AG10803 (cell line): ENCODE results near the gene ZNF770.
A peak's percentile ranks its signal among the peaks of the same experiment; 100 is the strongest.
"Not testable (repeated sequence)": the region's sequence is repeated elsewhere in the genome, so short reads cannot be mapped to it uniquely, and the experiment has no call there.

Experiments
- DNase-seq: peaks from one replicate; pipeline ENCODE4 v3.0.0; 2010; ENCODE audit warnings: low read depth
- H3K4me3 ChIP-seq: 2 replicates; pipeline ENCODE4 v1.5.1; 2011; ENCODE audit warnings: mild to moderate bottlenecking, low read length, control low read depth
- TF ChIP-seq, protein P1 (sequence below): conservative IDR thresholded peaks from 2 replicates; pipeline ENCODE4 v1.5.1; 2011; ENCODE audit warnings: mild to moderate bottlenecking, low read length, control low read depth, inconsistent platforms

Gene ZNF770

GRCh38 chr15:34976743-34977142 lies 11.3 kb downstream of the ZNF770 start:
- TF ChIP-seq, protein P1, sequence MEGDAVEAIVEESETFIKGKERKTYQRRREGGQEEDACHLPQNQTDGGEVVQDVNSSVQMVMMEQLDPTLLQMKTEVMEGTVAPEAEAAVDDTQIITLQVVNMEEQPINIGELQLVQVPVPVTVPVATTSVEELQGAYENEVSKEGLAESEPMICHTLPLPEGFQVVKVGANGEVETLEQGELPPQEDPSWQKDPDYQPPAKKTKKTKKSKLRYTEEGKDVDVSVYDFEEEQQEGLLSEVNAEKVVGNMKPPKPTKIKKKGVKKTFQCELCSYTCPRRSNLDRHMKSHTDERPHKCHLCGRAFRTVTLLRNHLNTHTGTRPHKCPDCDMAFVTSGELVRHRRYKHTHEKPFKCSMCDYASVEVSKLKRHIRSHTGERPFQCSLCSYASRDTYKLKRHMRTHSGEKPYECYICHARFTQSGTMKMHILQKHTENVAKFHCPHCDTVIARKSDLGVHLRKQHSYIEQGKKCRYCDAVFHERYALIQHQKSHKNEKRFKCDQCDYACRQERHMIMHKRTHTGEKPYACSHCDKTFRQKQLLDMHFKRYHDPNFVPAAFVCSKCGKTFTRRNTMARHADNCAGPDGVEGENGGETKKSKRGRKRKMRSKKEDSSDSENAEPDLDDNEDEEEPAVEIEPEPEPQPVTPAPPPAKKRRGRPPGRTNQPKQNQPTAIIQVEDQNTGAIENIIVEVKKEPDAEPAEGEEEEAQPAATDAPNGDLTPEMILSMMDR = no peak
- no peak overlapping the region for H3K4me3 ChIP-seq
- no peak for DNase-seq

DNA sequence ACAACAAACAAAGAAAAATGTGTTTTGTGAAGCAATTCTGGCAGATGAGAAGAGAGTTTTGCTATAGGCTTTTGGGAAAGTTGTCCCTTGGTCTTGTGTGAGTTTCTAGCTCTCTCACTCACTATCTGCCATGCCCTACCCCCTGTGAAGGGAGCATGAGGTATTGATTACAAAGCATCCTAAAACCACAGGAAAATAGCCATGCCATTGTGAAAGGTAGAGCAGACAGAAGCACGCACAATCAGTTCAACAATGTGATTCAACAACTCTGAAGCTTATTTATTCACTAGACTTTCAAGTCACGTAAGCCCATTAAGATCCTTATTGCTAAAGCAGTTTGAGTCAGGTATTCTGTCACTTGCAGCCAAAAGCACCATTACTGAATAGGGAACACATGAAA lies 12.0 kb downstream of the ZNF770 start:
- no peak overlapping the region for H3K4me3 ChIP-seq
- TF ChIP-seq, protein P1 = no peak
- DNase-seq = no peak

- TF ChIP-seq, protein P1 = no peak
Measured at GRCh38 chr15:34973512-34973911, 14.6 kb downstream of the ZNF770 start.

DNA sequence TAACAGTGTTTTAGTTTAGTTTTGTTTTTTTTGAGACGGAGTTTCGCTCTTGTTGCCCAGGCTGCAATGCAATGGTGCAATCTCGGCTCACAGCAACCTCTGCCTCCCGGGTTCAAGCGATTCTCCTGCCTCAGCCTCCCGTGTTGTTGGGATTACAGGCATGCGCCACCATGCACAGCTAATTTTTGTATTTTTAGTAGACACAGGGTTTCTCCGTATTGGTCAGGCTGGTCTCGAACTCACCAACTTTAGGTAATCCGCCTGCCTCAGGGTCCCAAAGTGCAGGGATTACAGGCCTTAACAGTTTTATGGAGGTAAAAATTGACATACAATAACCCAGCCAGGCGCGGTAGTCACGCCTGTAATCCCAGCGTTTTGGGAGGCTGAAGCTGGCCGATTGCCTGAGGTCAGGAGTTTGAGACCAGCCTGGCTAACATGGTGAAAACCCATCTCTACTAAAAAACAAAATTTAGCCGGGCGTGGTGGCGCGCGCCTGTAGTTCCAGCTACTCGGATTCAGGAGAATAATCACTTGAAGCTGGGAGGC lies 17.9 kb downstream of the ZNF770 start:
- DNase-seq = not testable (repeated sequence)
- peak overlapping the region; percentile 98 for H3K4me3 ChIP-seq

More at GRCh38 chr15:34973512-34973911, 14.6 kb downstream of the ZNF770 start:
- no peak for DNase-seq
- H3K4me3 ChIP-seq = no peak overlapping the region

- peak within 1 kb of the TSS; percentile 98 for H3K4me3 ChIP-seq
- DNase-seq = peak; percentile 98
- TF ChIP-seq, protein P1 = peak; percentile 85
Measured at GRCh38 chr15:34969340-34970097, 18.6 kb downstream of the ZNF770 start, which contains the start of gene AQR. Gene AQR, minus strand, starts transcription at chr15:34969742. Its CDS starts 129 bp downstream, at chr15:34969613.

DNA sequence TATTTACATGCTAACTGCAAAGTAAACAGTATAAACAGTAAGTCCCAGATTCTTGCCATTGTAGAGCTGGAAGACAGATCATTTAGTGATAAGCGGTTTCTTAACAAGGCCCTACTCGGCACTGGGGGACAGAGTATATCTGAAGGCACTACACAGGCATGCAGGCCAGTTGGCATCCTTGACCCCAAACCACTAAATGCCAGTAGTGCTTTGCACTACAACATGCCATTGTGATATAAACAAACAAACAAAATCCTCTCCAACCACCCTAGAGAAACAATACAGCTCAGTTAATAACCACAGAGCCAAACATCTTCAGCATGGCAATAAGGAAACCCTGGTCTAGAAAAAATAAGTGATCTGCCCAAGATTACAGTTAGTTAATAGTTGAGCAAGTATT lies 23.8 kb downstream of the ZNF770 start:
- no peak for DNase-seq
- TF ChIP-seq, protein P1 = no peak
- no peak overlapping the region for H3K4me3 ChIP-seq

DNA sequence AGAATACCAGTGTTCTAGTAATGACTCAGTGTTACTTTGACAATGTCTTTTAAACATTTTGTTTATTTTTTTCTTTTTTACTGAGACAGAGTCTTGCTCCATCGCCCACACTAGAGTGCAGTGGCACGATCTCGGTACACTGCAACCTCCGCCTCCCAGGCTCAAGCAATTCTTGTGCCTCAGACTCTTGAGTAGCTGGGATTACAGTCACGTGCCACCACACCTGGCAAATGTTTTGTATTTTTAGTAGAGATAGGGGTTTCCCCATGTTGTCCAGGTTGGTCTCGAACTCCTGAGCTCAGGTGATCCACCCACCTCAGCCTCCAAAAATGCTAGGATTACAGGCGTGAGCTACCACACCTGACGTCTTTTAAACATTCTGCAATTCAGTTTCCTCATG lies 34.2 kb downstream of the ZNF770 start:
- DNase-seq = no peak
- TF ChIP-seq, protein P1 = no peak
- H3K4me3 ChIP-seq = no peak overlapping the region
